ENCODE measurements around the gene MYOD1.

The MYOD1 gene

GRCh38 chr11:17734986-17735817 is 15.8 kb downstream of the MYOD1 start:
- DNase-seq (ENCODE audit: low read depth), result no peak

- DNase-seq (ENCODE audit: low read depth), result no peak
Observed at GRCh38 chr11:17735818-17736578, 16.6 kb downstream of the MYOD1 start.

GRCh38 chr11:17736579-17736893 is 17.2 kb downstream of the MYOD1 start:
- no peak for DNase-seq (ENCODE audit: low read depth)

GRCh38 chr11:17736930-17737817 is 17.8 kb downstream of the MYOD1 start:
- no peak for DNase-seq (ENCODE audit: low read depth)

- DNase-seq (ENCODE audit: low read depth), result no peak
Observed at GRCh38 chr11:17738151-17738973, 19.0 kb downstream of the MYOD1 start.

GRCh38 chr11:17739945-17740338 is 20.6 kb downstream of the MYOD1 start:
- no peak for DNase-seq (ENCODE audit: low read depth)

GRCh38 chr11:17740649-17741235 is 21.4 kb downstream of the MYOD1 start:
- DNase-seq (ENCODE audit: low read depth), result no peak

- DNase-seq (ENCODE audit: low read depth), result no peak
Observed at GRCh38 chr11:17741487-17741886, 22.1 kb downstream of the MYOD1 start.

GRCh38 chr11:17742019-17742418 is 22.6 kb downstream of the MYOD1 start:
- no peak for DNase-seq (ENCODE audit: low read depth)

- DNase-seq (ENCODE audit: low read depth), result no peak
Observed at GRCh38 chr11:17743026-17743807, 23.8 kb downstream of the MYOD1 start.

- DNase-seq (ENCODE audit: low read depth), result no peak
Observed at GRCh38 chr11:17743808-17744119, 24.4 kb downstream of the MYOD1 start.

- DNase-seq (ENCODE audit: low read depth), result no peak
Observed at GRCh38 chr11:17744151-17744940, 25.0 kb downstream of the MYOD1 start.

GRCh38 chr11:17745023-17745772 is 25.8 kb downstream of the MYOD1 start:
- DNase-seq (ENCODE audit: low read depth), result no peak

- no peak for DNase-seq (ENCODE audit: low read depth)
Observed at GRCh38 chr11:17746096-17746495, 26.7 kb downstream of the MYOD1 start.

GRCh38 chr11:17747131-17747955 is 28.0 kb downstream of the MYOD1 start:
- no peak for DNase-seq (ENCODE audit: low read depth)

- no peak for DNase-seq (ENCODE audit: low read depth)
Observed at GRCh38 chr11:17748044-17748443, 28.7 kb downstream of the MYOD1 start.

- DNase-seq (ENCODE audit: low read depth), result no peak
Observed at GRCh38 chr11:17748761-17749721, 29.7 kb downstream of the MYOD1 start.
